Spleen (tissue), 7 donors: ENCODE results near the gene KCP.

ENCODE experiments used
- POLR2A ChIP-seq, 3 donors: fragments of 450-650 bp; IDR thresholded peaks; one replicate each; pipeline ENCODE4 v1.5.1; 2017; ENCODE audit warnings: antibody characterized with exemption in 3 of 3, mild to moderate bottlenecking in 1 of 3
- POLR2AphosphoS5 ChIP-seq, 3 donors: sonication (generic); formaldehyde crosslinking; IDR thresholded peaks; one replicate each; pipeline ENCODE4 v1.5.1; 2017; ENCODE audit warnings: antibody characterized with exemption in 3 of 3
- TF ChIP-seq, protein P1 (sequence below), 11 experiments: fragments of 200-600 bp in 7 of 11; fragments of 450-650 bp in 4 of 11; sonication (generic) in 4 of 11; IDR thresholded peaks in 8 of 11; conservative IDR thresholded peaks in 3 of 11; 1 replicate in 7 of 11; 2 replicates in 4 of 11; pipeline versions ENCODE4 v1.4.0 to v1.8.0; 2016 to 2021; ENCODE audit warnings: antibody characterized with exemption in 11 of 11, inconsistent platforms in 4 of 11, mild to moderate bottlenecking in 1 of 11
- donor health status: DM: no; HTN: no; CAD: no; lungs with moderate emphysema.
- donor health status: DM: no; HTN: no; CAD: no.
- donor health status: DM: no; HTN: no; CAD: no.

DNA sequence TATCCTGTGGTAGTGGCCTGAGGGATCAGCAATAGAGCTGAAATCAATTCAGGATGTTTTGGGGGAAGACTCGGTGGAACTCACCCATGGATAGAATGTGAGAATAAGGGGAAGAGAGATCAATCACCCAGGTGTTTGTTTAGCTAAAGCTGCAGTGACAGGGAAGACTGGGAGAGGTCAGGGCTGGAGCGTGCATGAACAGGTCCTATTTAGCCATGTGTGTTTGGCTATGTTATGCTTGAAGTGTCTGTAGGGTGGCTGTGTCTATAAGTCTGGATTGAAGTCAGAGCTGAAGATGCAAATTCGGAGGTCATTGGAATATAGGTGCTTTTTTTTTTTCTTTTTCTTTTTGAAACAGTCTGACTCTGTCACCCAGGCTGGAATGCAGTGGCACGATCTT is 43.3 kb downstream of the KCP start:
- TF ChIP-seq, protein P1, sequence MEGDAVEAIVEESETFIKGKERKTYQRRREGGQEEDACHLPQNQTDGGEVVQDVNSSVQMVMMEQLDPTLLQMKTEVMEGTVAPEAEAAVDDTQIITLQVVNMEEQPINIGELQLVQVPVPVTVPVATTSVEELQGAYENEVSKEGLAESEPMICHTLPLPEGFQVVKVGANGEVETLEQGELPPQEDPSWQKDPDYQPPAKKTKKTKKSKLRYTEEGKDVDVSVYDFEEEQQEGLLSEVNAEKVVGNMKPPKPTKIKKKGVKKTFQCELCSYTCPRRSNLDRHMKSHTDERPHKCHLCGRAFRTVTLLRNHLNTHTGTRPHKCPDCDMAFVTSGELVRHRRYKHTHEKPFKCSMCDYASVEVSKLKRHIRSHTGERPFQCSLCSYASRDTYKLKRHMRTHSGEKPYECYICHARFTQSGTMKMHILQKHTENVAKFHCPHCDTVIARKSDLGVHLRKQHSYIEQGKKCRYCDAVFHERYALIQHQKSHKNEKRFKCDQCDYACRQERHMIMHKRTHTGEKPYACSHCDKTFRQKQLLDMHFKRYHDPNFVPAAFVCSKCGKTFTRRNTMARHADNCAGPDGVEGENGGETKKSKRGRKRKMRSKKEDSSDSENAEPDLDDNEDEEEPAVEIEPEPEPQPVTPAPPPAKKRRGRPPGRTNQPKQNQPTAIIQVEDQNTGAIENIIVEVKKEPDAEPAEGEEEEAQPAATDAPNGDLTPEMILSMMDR (IDR thresholded peaks at IDR 0.05 in 8 of 11, conservative IDR thresholded peaks at IDR 0.05 in 3 of 11): no peak
- no peak for TF ChIP-seq POLR2A (IDR thresholded peaks at IDR 0.05)
- no peak for TF ChIP-seq POLR2AphosphoS5 (IDR thresholded peaks at IDR 0.05)
